ENCODE measurements around the gene CRYL1. TPM values are rescaled to one million over a fixed set of nuclear protein-coding genes. Genes with fewer than 3 reads are reported as not detected.

CRYL1 gene
- total and polyA plus RNA-seq, 2 of the 13 experiments (the other 11 are each of a cell fraction or from before 2014, with no cell fraction given): 57.2 to 115 TPM

- TF ChIP-seq, protein P1, sequence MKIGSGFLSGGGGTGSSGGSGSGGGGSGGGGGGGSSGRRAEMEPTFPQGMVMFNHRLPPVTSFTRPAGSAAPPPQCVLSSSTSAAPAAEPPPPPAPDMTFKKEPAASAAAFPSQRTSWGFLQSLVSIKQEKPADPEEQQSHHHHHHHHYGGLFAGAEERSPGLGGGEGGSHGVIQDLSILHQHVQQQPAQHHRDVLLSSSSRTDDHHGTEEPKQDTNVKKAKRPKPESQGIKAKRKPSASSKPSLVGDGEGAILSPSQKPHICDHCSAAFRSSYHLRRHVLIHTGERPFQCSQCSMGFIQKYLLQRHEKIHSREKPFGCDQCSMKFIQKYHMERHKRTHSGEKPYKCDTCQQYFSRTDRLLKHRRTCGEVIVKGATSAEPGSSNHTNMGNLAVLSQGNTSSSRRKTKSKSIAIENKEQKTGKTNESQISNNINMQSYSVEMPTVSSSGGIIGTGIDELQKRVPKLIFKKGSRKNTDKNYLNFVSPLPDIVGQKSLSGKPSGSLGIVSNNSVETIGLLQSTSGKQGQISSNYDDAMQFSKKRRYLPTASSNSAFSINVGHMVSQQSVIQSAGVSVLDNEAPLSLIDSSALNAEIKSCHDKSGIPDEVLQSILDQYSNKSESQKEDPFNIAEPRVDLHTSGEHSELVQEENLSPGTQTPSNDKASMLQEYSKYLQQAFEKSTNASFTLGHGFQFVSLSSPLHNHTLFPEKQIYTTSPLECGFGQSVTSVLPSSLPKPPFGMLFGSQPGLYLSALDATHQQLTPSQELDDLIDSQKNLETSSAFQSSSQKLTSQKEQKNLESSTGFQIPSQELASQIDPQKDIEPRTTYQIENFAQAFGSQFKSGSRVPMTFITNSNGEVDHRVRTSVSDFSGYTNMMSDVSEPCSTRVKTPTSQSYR (CRISPR knock-in tag; IDR thresholded peaks at IDR 0.05; ENCODE audit: borderline replicate concordance): no peak; the same call in 1 of the 2 replicates
- TF ChIP-seq ZNF761 (CRISPR knock-in tag; conservative IDR thresholded peaks at IDR 0.05) (peak; percentile 72; the same call in 1 of the 2 replicates), DR1 (CRISPR knock-in tag; IDR thresholded peaks at IDR 0.05) (peak; percentile 75), ZNF251 (CRISPR knock-in tag; IDR thresholded peaks at IDR 0.05) (no peak), ATF4 (CRISPR knock-in tag; IDR thresholded peaks at IDR 0.05) (peak in 1 of 2 experiments; percentile 51; a peak in 1 of 4 replicates), FOXJ3 (CRISPR knock-in tag; IDR thresholded peaks at IDR 0.05; ENCODE audit: borderline replicate concordance) (no peak), CBX2 (IDR thresholded peaks at IDR 0.05; ENCODE audit: low read depth, low read length) (no peak), CBX2 (CRISPR knock-in tag; IDR thresholded peaks at IDR 0.05; ENCODE audit: low read depth) (no peak), ZNF850 (CRISPR knock-in tag; conservative IDR thresholded peaks at IDR 0.05) (no peak), MXD4 (CRISPR knock-in tag; IDR thresholded peaks at IDR 0.05) (peak; percentile 67; the same call in 1 of the 2 replicates), ZNF563 (CRISPR knock-in tag; IDR thresholded peaks at IDR 0.05) (peak; percentile 51; the same call in 1 of the 2 replicates), ZNF317 (CRISPR knock-in tag; IDR thresholded peaks at IDR 0.05) (peak; percentile 49; the same call in 1 of the 2 replicates), GTF3A (CRISPR knock-in tag; conservative IDR thresholded peaks at IDR 0.05) (no peak), TFAP4 (IDR thresholded peaks at IDR 0.05; ENCODE audit: borderline replicate concordance, low read depth) (no peak), SYNCRIP (IDR thresholded peaks at IDR 0.05; ENCODE audit: insufficient read depth, low read depth, low read length) (no peak), RXRA (CRISPR knock-in tag; IDR thresholded peaks at IDR 0.05) (0 out of 2 replicates have a peak, but pooled peaks have one; percentile 28), ZNF274 (CRISPR knock-in tag; IDR thresholded peaks at IDR 0.05) (peak; percentile 79; the same call in 1 of the 2 replicates), TGIF2 (CRISPR knock-in tag; IDR thresholded peaks at IDR 0.05) (peak; percentile 15; the same call in 1 of the 2 replicates), CC2D1A (CRISPR knock-in tag; IDR thresholded peaks at IDR 0.05) (no peak), ZNF547 (CRISPR knock-in tag; IDR thresholded peaks at IDR 0.05) (peak; percentile 67; the same call in 1 of the 2 replicates)
- TF ChIP-seq, protein P2, sequence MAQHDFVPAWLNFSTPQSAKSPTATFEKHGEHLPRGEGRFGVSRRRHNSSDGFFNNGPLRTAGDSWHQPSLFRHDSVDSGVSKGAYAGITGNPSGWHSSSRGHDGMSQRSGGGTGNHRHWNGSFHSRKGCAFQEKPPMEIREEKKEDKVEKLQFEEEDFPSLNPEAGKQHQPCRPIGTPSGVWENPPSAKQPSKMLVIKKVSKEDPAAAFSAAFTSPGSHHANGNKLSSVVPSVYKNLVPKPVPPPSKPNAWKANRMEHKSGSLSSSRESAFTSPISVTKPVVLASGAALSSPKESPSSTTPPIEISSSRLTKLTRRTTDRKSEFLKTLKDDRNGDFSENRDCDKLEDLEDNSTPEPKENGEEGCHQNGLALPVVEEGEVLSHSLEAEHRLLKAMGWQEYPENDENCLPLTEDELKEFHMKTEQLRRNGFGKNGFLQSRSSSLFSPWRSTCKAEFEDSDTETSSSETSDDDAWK (CRISPR knock-in tag; IDR thresholded peaks at IDR 0.05): no peak
- TF ChIP-seq, protein P3, sequence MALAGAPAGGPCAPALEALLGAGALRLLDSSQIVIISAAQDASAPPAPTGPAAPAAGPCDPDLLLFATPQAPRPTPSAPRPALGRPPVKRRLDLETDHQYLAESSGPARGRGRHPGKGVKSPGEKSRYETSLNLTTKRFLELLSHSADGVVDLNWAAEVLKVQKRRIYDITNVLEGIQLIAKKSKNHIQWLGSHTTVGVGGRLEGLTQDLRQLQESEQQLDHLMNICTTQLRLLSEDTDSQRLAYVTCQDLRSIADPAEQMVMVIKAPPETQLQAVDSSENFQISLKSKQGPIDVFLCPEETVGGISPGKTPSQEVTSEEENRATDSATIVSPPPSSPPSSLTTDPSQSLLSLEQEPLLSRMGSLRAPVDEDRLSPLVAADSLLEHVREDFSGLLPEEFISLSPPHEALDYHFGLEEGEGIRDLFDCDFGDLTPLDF (CRISPR knock-in tag; IDR thresholded peaks at IDR 0.05): no peak
Measured at GRCh38 chr13:20566898-20567874, 41.5 kb upstream of the CRYL1 start, which contains the start of gene IFT88 (continued).

Data from HepG2 (cell line).